H1 (cell line): ENCODE results near the gene PRUNE1. TPM values are rescaled to one million over a fixed set of nuclear protein-coding genes. Genes with fewer than 3 reads are reported as not detected.

Experiments used
- CTCF ChIA-PET: fragments of 300-600 bp; sonication (Branson Sonifier 250); formaldehyde crosslinking; loops from one replicate; lab custom pipeline; 2021; ENCODE audit not compliant: partially characterized antibody; lab: Charles Lee
- POLR2A ChIA-PET: fragments of 300-600 bp; sonication (Branson Sonifier 250); formaldehyde crosslinking; loops from one replicate; lab custom pipeline; 2021; ENCODE audit warnings: inconsistent platforms; ENCODE audit not compliant: partially characterized antibody; lab: Charles Lee
- DNase-seq, 2 experiments: peaks; one replicate each; pipeline versions ENCODE4 v3.0.0 to v3.0.0-alpha.2; 2010 to 2022; ENCODE audit warnings: low spot score in 2 of 2, low read depth in 1 of 2, mixed read lengths in 1 of 2
- FAIRE-seq: peaks from 2 replicates; lab custom pipeline; 2011; peaks lifted over from hg19 to GRCh38; lab: Jason Lieb, UNC
- H2AFZ ChIP-seq: 2 replicates; pipeline ENCODE4 v1.8.1; 2012; ENCODE audit warnings: low read length, inconsistent platforms
- H2AK5ac ChIP-seq: 2 replicates; pipeline ENCODE4 v1.6.1; 2013; ENCODE audit warnings: low read depth, low read length
- H2BK120ac ChIP-seq: replicated peaks from 2 replicates; pipeline ENCODE3; 2013; ENCODE audit warnings: low read depth, low read length, inconsistent platforms
- H2BK12ac ChIP-seq: 2 replicates; pipeline ENCODE4 v1.6.1; 2013; ENCODE audit warnings: low read depth, low read length
- H2BK15ac ChIP-seq: 2 replicates; pipeline ENCODE4 v1.6.1; 2013; ENCODE audit warnings: low read length
- H2BK20ac ChIP-seq: 2 replicates; pipeline ENCODE4 v1.6.1; 2013; ENCODE audit warnings: low read length
- H2BK5ac ChIP-seq: 2 replicates; pipeline ENCODE4 v1.6.1; 2013; ENCODE audit warnings: low read depth, low read length
- H3K14ac ChIP-seq: 2 replicates; pipeline ENCODE4 v1.6.1; 2013; ENCODE audit warnings: inconsistent platforms; ENCODE audit not compliant: insufficient read length
- H3K18ac ChIP-seq: 2 replicates; pipeline ENCODE4 v1.6.1; 2013; ENCODE audit warnings: low read length; ENCODE audit errors: extremely low read depth
- H3K23ac ChIP-seq: 2 replicates; pipeline ENCODE4 v1.6.1; 2013; ENCODE audit warnings: inconsistent platforms; ENCODE audit not compliant: insufficient read length
- H3K23me2 ChIP-seq: 2 replicates; pipeline ENCODE4 v1.6.1; 2013; ENCODE audit warnings: low read depth, low read length
- H3K27ac ChIP-seq: 2 replicates; pipeline ENCODE4 v1.6.1; 2011; ENCODE audit warnings: low read depth, low read length, inconsistent platforms
- H3K27me3 ChIP-seq, 4 experiments: replicated peaks in 1 of 4; 1 replicate in 1 of 4; 2 replicates in 3 of 4; pipeline versions ENCODE4 v1.6.1 to v1.8.1; 2011 to 2013; ENCODE audit warnings: low read length in 3 of 4, mild to moderate bottlenecking in 3 of 4, inconsistent platforms in 2 of 4, mixed read lengths in 2 of 4, moderate library complexity in 1 of 4; ENCODE audit not compliant: control insufficient read depth in 3 of 4, insufficient read depth in 3 of 4; ENCODE audit errors: extremely low read depth in 1 of 4
- H3K36me3 ChIP-seq, 4 experiments: 2 replicates each; pipeline versions ENCODE4 v1.6.1 to v1.8.1; 2011 to 2013; ENCODE audit warnings: mild to moderate bottlenecking in 4 of 4, low read length in 3 of 4, moderate library complexity in 2 of 4, control low read depth in 1 of 4, inconsistent platforms in 1 of 4; ENCODE audit not compliant: insufficient read depth in 4 of 4, control insufficient read depth in 2 of 4
- H3K4ac ChIP-seq: replicated peaks from 2 replicates; pipeline ENCODE3; 2013; ENCODE audit warnings: low read length, low read depth, mixed read lengths, inconsistent platforms; ENCODE audit not compliant: insufficient read length
- H3K4me1 ChIP-seq, 4 experiments: replicated peaks in 1 of 4; 1 replicate in 1 of 4; 2 replicates in 3 of 4; pipeline versions ENCODE4 v1.6.1 to v1.8.1; 2011 to 2013; ENCODE audit warnings: low read length in 3 of 4, inconsistent platforms in 2 of 4, mixed read lengths in 1 of 4; ENCODE audit not compliant: insufficient read depth in 4 of 4, control insufficient read depth in 3 of 4
- H3K4me2 ChIP-seq, 2 experiments: 2 replicates each; pipeline versions ENCODE4 v1.6.1 to v1.8.1; 2011 to 2013; ENCODE audit warnings: low read depth in 2 of 2, low read length in 2 of 2, control low read depth in 1 of 2, inconsistent platforms in 1 of 2, mild to moderate bottlenecking in 1 of 2; ENCODE audit not compliant: insufficient read depth in 1 of 2
- H3K4me3 ChIP-seq, 4 experiments: fragments of 200-600, 300-600 bp in 1 of 4; sonication (generic), shearing (Covaris generic), sonication (Bioruptor Twin) in 1 of 4; 2 replicates each; pipeline versions ENCODE4 v1.5.1 to v1.8.1; 2011 to 2016; ENCODE audit warnings: low read length in 4 of 4, low read depth in 3 of 4, control low read depth in 2 of 4, inconsistent platforms in 2 of 4, mild to moderate bottlenecking in 2 of 4, mixed read lengths in 1 of 4, moderate library complexity in 1 of 4; ENCODE audit not compliant: insufficient read depth in 2 of 4; ENCODE audit errors: extremely low read depth in 1 of 4
- H3K56ac ChIP-seq: replicated peaks from 2 replicates; pipeline ENCODE3; 2013; ENCODE audit warnings: low read depth, mild to moderate bottlenecking, mixed read lengths, low read length, inconsistent platforms; ENCODE audit not compliant: insufficient read length
- H3K79me1 ChIP-seq: 2 replicates; pipeline ENCODE4 v1.6.1; 2013; ENCODE audit warnings: low read depth, low read length, control low read depth
- H3K79me2 ChIP-seq, 2 experiments: 2 replicates each; pipeline versions ENCODE4 v1.6.1 to v1.8.1; 2012 to 2013; ENCODE audit warnings: low read length in 2 of 2, mild to moderate bottlenecking in 2 of 2, inconsistent platforms in 1 of 2; ENCODE audit not compliant: insufficient read depth in 2 of 2, control insufficient read depth in 1 of 2
- H3K9ac ChIP-seq, 4 experiments: replicated peaks in 1 of 4; 1 replicate in 1 of 4; 2 replicates in 3 of 4; pipeline versions ENCODE4 v1.6.1 to v1.8.1; 2011 to 2013; ENCODE audit warnings: low read depth in 3 of 4, low read length in 3 of 4, control low read depth in 2 of 4, mild to moderate bottlenecking in 2 of 4, moderate library complexity in 2 of 4, inconsistent platforms in 1 of 4; ENCODE audit errors: extremely low read depth in 1 of 4
- H3K9me3 ChIP-seq, 2 experiments: 2 replicates each; pipeline versions ENCODE4 v1.6.1 to v1.8.1; 2012 to 2013; ENCODE audit warnings: mild to moderate bottlenecking in 2 of 2, moderate library complexity in 2 of 2, control low read depth in 1 of 2, inconsistent platforms in 1 of 2, low read depth in 1 of 2, low read length in 1 of 2, mixed read lengths in 1 of 2; ENCODE audit not compliant: insufficient read depth in 2 of 2
- H4K20me1 ChIP-seq, 2 experiments: replicated peaks in 1 of 2; 2 replicates each; pipeline versions ENCODE3 to v1.8.1; 2011 to 2013; ENCODE audit warnings: inconsistent platforms in 2 of 2, low read length in 2 of 2, mild to moderate bottlenecking in 1 of 2; ENCODE audit not compliant: insufficient read depth in 2 of 2, control insufficient read depth in 1 of 2
- H4K5ac ChIP-seq: 2 replicates; pipeline ENCODE4 v1.6.1; 2013; ENCODE audit warnings: low read length, low read depth, mixed read lengths, inconsistent platforms; ENCODE audit not compliant: insufficient read length
- H4K8ac ChIP-seq: 2 replicates; pipeline ENCODE4 v1.8.0; 2013; ENCODE audit warnings: mild to moderate bottlenecking, moderate library complexity, low read length, inconsistent platforms; ENCODE audit not compliant: insufficient read depth; ENCODE audit errors: extremely low read depth
- H4K91ac ChIP-seq: replicated peaks from 2 replicates; pipeline ENCODE3; 2013; ENCODE audit warnings: low read length, mixed read lengths, inconsistent platforms; ENCODE audit not compliant: insufficient read length
- ASH2L ChIP-seq: fragments of 200-600, 300-600 bp; sonication (generic); IDR thresholded peaks from one replicate; pipeline ENCODE4 v1.7.1; 2017; ENCODE audit warnings: low read length
- CTBP2 ChIP-seq: IDR thresholded peaks from 2 replicates; pipeline ENCODE4 v1.7.0; 2011; ENCODE audit warnings: borderline replicate concordance, mild to moderate bottlenecking, moderate library complexity, mixed read lengths, low read length; ENCODE audit not compliant: insufficient read depth, insufficient read length
- HDAC2 ChIP-seq, 2 experiments: fragments of 300-600 bp in 1 of 2; sonication (generic) in 1 of 2; IDR thresholded peaks; 2 replicates each; pipeline ENCODE4 v1.6.1; 2011 to 2012; ENCODE audit warnings: low read depth in 2 of 2, low read length in 2 of 2, mild to moderate bottlenecking in 2 of 2, moderate library complexity in 2 of 2, borderline replicate concordance in 1 of 2, inconsistent platforms in 1 of 2
- JUN ChIP-seq: IDR thresholded peaks from 2 replicates; pipeline ENCODE4 v1.6.1; 2011; ENCODE audit warnings: low read depth, mild to moderate bottlenecking, improper control_type of control experiment, low read length
- PHF8 ChIP-seq: fragments of 200-600 bp; sonication (generic); conservative IDR thresholded peaks from 2 replicates; pipeline ENCODE4 v1.7.1; 2012; ENCODE audit warnings: low read depth, mild to moderate bottlenecking, inconsistent platforms, low read length, moderate library complexity
- POLR2AphosphoS5 ChIP-seq: IDR thresholded peaks from 2 replicates; pipeline ENCODE4 v1.6.1; 2011; ENCODE audit warnings: low read depth, low read length
- POU5F1 ChIP-seq: IDR thresholded peaks from 2 replicates; pipeline ENCODE4 v1.6.1; 2011; ENCODE audit warnings: low read depth, mild to moderate bottlenecking, low read length, moderate library complexity
- RXRA ChIP-seq: IDR thresholded peaks from 2 replicates; pipeline ENCODE4 v1.6.1; 2011; ENCODE audit warnings: low read depth, mild to moderate bottlenecking, low read length, moderate library complexity; ENCODE audit not compliant: insufficient read depth
- SRF ChIP-seq: IDR thresholded peaks from 2 replicates; pipeline ENCODE4 v1.6.1; 2011; ENCODE audit warnings: mild to moderate bottlenecking, low read depth, low read length, moderate library complexity
- TBP ChIP-seq: IDR thresholded peaks from 2 replicates; pipeline ENCODE4 v1.6.1; 2011; ENCODE audit warnings: low read depth, low read length, improper control_type of control experiment
- WGBS, 2 experiments: shearing (Covaris generic) in 1 of 2; methylation state at CpG; one replicate each; pipeline versions ENCODE4 v1.1.6 to v1.1.7; 2013 to 2015; ENCODE audit warnings: low lambda C conversion rate in 2 of 2, mixed read lengths in 2 of 2, inconsistent platforms in 1 of 2, low coverage in 1 of 2, missing lambda C conversion rate in 1 of 2; ENCODE audit not compliant: insufficient replicate concordance in 2 of 2, insufficient coverage in 1 of 2, insufficient read length in 1 of 2; ENCODE audit errors: extremely low coverage in 1 of 2, missing lambda C conversion rate in 1 of 2; 5-methylcytosine and 5-hydroxymethylcytosine counted together
- polyA plus RNA-seq, 7 experiments: library from polyadenylated mRNA; depleted of rRNA in 3 of 7; stranded (reverse) in 5 of 7; unstranded in 2 of 7; fragments of >200 nt in 5 of 7; fragments of 200-250 nt in 2 of 7; gene quantifications; 1 replicate in 5 of 7; 2 replicates in 1 of 7; 4 replicates in 1 of 7; pipeline versions ENCODE4 v1.2.1 to v1.2.3, GENCODE V29; 2011 to 2013; ENCODE audit warnings: missing spikeins in 2 of 7, mixed read lengths in 2 of 7
- total RNA-seq: library from RNA; stranded (reverse); fragmentation: NEBNext Ultra II Directional; extraction: Animal tissue kit (Norgen Biotek cat#: 25700); gene quantifications from 2 replicates; pipeline ENCODE4 v1.2.1, GENCODE V29; 2021
- TF ChIP-seq, protein P1 (sequence below): IDR thresholded peaks from 2 replicates; pipeline ENCODE4 v1.6.1; 2011; ENCODE audit warnings: low read depth, mild to moderate bottlenecking, low read length; ENCODE audit not compliant: insufficient read depth

The PRUNE1 gene
- total and polyA plus RNA-seq, 2 of the 8 experiments (the other 6 are each of a cell fraction or from before 2014, with no cell fraction given) = 32.8 to 54.2 TPM

DNA sequence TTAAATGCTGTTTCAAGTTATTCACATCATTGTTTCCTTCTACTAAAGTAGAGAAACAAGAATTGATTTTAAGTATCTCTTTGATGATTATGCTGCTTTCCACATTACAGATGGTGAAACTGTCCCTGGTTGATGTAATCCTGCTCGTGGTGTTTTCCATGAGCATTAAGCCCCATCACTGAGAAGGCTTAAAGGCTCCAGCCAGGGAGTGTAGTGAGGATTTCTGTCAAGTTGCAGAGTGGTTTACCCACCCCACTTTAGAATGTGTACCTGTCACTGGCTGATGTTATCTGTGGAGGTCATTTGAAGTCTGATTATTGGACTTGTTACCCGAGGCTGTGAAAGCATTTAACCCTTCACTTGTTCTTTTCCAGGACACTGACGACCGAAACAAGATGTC lies 46.5 kb upstream of the PRUNE1 start:
- no peak overlapping the region for H3K14ac ChIP-seq
- no peaks in the 10 kb centered on the region for H3K79me2 ChIP-seq
- no peak overlapping the region for H3K4ac ChIP-seq
- no peak overlapping the region for H3K4me2 ChIP-seq
- whole genome bisulfite sequencing, 2 experiments = 93% methylated on average over 4 of the region's 4 CpGs; no CpG with 5 or more reads in 1 of the 2 experiments
- H2BK15ac ChIP-seq = no peak overlapping the region
- H4K91ac ChIP-seq = no peak overlapping the region
- H3K27ac ChIP-seq = no peak overlapping the region
- H4K5ac ChIP-seq = no peak overlapping the region
- H3K27me3 ChIP-seq = no peaks in the 10 kb centered on the region
- no peaks in the 10 kb centered on the region for H3K4me1 ChIP-seq
- H2BK20ac ChIP-seq = no peak overlapping the region
- no peak overlapping the region for H3K23ac ChIP-seq
- no peak overlapping the region for H2BK120ac ChIP-seq
- H2AFZ ChIP-seq = no peak overlapping the region
- FAIRE-seq = no peak
- DNase-seq = no peak
- no peak overlapping the region; the same call in 1 of the 2 replicates for H2BK5ac ChIP-seq
- TF ChIP-seq POLR2AphosphoS5 (no peak; the same call in 1 of the 2 replicates), PHF8 (no peak), ASH2L (no peak), SRF (no peak), RXRA (no peak), JUN (no peak), CTBP2 (no peak), HDAC2 (IDR thresholded peaks at IDR 0.05; ENCODE audit: borderline replicate concordance in 1 of 2, low read depth in 2 of 2, low read length in 2 of 2) (no peak), TBP (no peak), POU5F1 (no peak)
- TF ChIP-seq, protein P1, sequence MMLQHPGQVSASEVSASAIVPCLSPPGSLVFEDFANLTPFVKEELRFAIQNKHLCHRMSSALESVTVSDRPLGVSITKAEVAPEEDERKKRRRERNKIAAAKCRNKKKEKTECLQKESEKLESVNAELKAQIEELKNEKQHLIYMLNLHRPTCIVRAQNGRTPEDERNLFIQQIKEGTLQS = no peak
- H3K23me2 ChIP-seq = no peaks in the 10 kb centered on the region
- H3K79me1 ChIP-seq = no peaks in the 10 kb centered on the region
- no peaks in the 10 kb centered on the region; a peak in 1 of 4 replicates for H3K9me3 ChIP-seq
- H3K18ac ChIP-seq = no peak overlapping the region
- peaks cover 0 to 2% of the 10 kb centered on the region in 2 experiments for H4K20me1 ChIP-seq
- no peak overlapping the region for H2BK12ac ChIP-seq
- H2AK5ac ChIP-seq = no peak overlapping the region
- ChIA-PET POLR2A (interaction anchor here (1.1 to 10.1 kb wide), 5 partner anchors 9 to 26 kb away, joined by 3 to 126 read pairs (median 15); partner anchors contain the start of gene CERS2), CTCF (interaction anchor here (0.5 to 1.2 kb wide), 3 partner anchors 33 to 343 kb away, joined by 3 to 6 read pairs (median 3); no protein-coding TSS in a partner anchor)
- no peak overlapping the region for H3K56ac ChIP-seq
- no peak overlapping the region for H4K8ac ChIP-seq
- H3K9ac ChIP-seq = no peak overlapping the region
- H3K36me3 ChIP-seq = peaks cover 26 to 89% (median 66%) of the 10 kb centered on the region in 4 experiments
- H3K4me3 ChIP-seq = no peak overlapping the region
